Neural progenitor cell (in vitro differentiated cells): ENCODE measurements around the gene SEMA3B. TPM values are rescaled to one million over a fixed set of nuclear protein-coding genes. Genes with fewer than 3 reads are reported as not detected.

Experiments
- DNase-seq: peaks from one replicate; pipeline ENCODE4 v3.0.0-alpha.2; 2016; ENCODE audit warnings: low spot score
- H2AFZ ChIP-seq: fragments of 200-600 bp; sonication (generic); replicated peaks from 2 replicates; pipeline ENCODE4 v1.6.1; 2016; ENCODE audit warnings: antibody characterized with exemption
- H3F3A ChIP-seq: fragments of 200-600 bp; sonication (generic); 2 replicates; pipeline ENCODE4 v1.6.1; 2016; ENCODE audit warnings: antibody characterized with exemption, low read depth
- H3K27ac ChIP-seq: fragments of 200-600 bp; sonication (generic); 2 replicates; pipeline ENCODE4 v1.5.1; 2016; ENCODE audit warnings: mild to moderate bottlenecking
- H3K27me3 ChIP-seq: fragments of 200-600 bp; sonication (generic); 2 replicates; pipeline ENCODE4 v1.6.1; 2016; ENCODE audit warnings: mild to moderate bottlenecking, moderate library complexity
- H3K36me3 ChIP-seq: fragments of 200-600 bp; sonication (generic); 2 replicates; pipeline ENCODE4 v1.5.1; 2016
- H3K4me1 ChIP-seq: fragments of 200-600 bp; sonication (generic); 2 replicates; pipeline ENCODE4 v1.6.1; 2016; ENCODE audit warnings: mixed run types
- H3K4me2 ChIP-seq: fragments of 200-600 bp; sonication (generic); 2 replicates; pipeline ENCODE4 v1.6.1; 2016
- H3K4me3 ChIP-seq: fragments of 200-600 bp; sonication (generic); 2 replicates; pipeline ENCODE4 v1.5.1; 2016
- H3K79me2 ChIP-seq: fragments of 200-600 bp; sonication (generic); 2 replicates; pipeline ENCODE4 v1.6.1; 2016; ENCODE audit warnings: low read depth
- H3K9ac ChIP-seq: fragments of 200-600 bp; sonication (generic); 2 replicates; pipeline ENCODE4 v1.6.1; 2016
- H3K9me3 ChIP-seq: fragments of 200-600 bp; sonication (generic); 2 replicates; pipeline ENCODE4 v1.5.1; 2016; ENCODE audit warnings: low read depth
- H4K20me1 ChIP-seq: fragments of 200-600 bp; sonication (generic); 2 replicates; pipeline ENCODE4 v1.6.1; 2016; ENCODE audit warnings: low read depth
- H3K27ac Mint-ChIP-seq: 3 replicates; pipeline ENCODE4 v1.8.0; 2021; ENCODE audit warnings: mixed read lengths
- H3K27me3 Mint-ChIP-seq: 2 replicates; pipeline ENCODE4 v1.8.0; 2022; ENCODE audit warnings: low read depth, mild to moderate bottlenecking, inconsistent platforms, moderate library complexity, mixed read lengths; ENCODE audit not compliant: insufficient read depth
- H3K36me3 Mint-ChIP-seq: 3 replicates; pipeline ENCODE4 v1.8.0; 2021; ENCODE audit warnings: mixed read lengths
- H3K4me1 Mint-ChIP-seq: 3 replicates; pipeline ENCODE4 v1.8.0; 2021; ENCODE audit warnings: mixed read lengths
- H3K4me3 Mint-ChIP-seq: 3 replicates; pipeline ENCODE4 v1.8.0; 2021; ENCODE audit warnings: mild to moderate bottlenecking, moderate library complexity, mixed read lengths
- H3K9me3 Mint-ChIP-seq: 3 replicates; pipeline ENCODE4 v1.8.0; 2020; ENCODE audit warnings: mixed read lengths
- CTCF ChIP-seq: fragments of 200-600 bp; sonication (generic); IDR thresholded peaks from 2 replicates; pipeline ENCODE4 v1.5.1; 2017; ENCODE audit warnings: antibody characterized with exemption, mild to moderate bottlenecking
- EZH2 ChIP-seq: fragments of 200-600 bp; sonication (generic); IDR thresholded peaks from 2 replicates; pipeline ENCODE4 v1.6.1; 2017; ENCODE audit warnings: antibody characterized with exemption, mild to moderate bottlenecking, moderate library complexity
- EZH2phosphoT487 ChIP-seq: fragments of 200-600 bp; sonication (generic); IDR thresholded peaks from 2 replicates; pipeline ENCODE4 v1.6.1; 2017; ENCODE audit warnings: antibody characterized with exemption
- total RNA-seq: library from RNA; depleted of rRNA; stranded (reverse); fragments of >200 nt; gene quantifications from 2 replicates; pipeline ENCODE4 v1.2.3, GENCODE V29; 2015; ENCODE audit warnings: low replicate concordance

The SEMA3B gene
- total RNA-seq, 1 donor from 2014 or later, result 0.80 TPM

DNA sequence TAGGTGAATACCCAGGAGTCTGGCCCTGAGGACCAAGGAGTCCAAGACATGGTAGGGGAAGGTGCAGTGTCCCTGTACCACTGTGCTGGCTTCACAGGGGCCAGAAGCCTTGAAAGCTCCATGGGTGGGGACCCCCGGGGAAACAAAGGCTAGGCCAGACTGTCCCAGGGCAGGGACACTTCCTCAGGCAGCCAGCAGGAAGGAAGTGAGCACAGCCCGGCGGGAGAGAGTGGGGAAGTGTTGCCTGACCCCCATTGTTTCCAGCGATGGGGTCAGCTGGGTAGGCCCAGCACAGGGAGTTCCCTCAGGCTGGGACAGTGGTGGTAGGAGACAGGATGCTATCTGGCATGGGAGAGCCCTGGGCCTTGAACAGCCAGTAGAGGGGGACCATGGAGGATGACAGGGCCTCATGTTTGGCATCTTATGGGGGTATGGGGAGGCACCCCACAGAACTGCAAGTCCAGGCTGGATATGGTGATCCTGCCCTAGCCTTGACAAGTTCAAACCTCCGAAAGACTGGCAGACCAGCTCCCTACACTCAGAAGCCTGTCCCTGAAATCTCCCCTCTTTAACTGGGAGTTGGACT lies 54.8 kb downstream of the SEMA3B start:
- TF ChIP-seq EZH2phosphoT487, result no peak
- no peak for TF ChIP-seq CTCF
- no peak for TF ChIP-seq EZH2
- Histone ChIP-seq H3K9ac (no peak overlapping the region), H3K4me3 (no peak overlapping the region), H3K27me3 (no peaks in the 10 kb centered on the region), H3K27ac (no peak overlapping the region), H3K4me2 (no peak overlapping the region), H3K4me1 (peaks cover 37% of the 10 kb centered on the region), H3K9me3 (no peaks in the 10 kb centered on the region), H2AFZ (no peak overlapping the region), H3K79me2 (peaks cover 38% of the 10 kb centered on the region), H4K20me1 (peaks cover 34% of the 10 kb centered on the region), H3K36me3 (no peaks in the 10 kb centered on the region), H3F3A (peaks cover 40% of the 10 kb centered on the region)
- Mint-ChIP-seq H3K9me3 (no peaks in the 10 kb centered on the region), H3K36me3 (peaks cover 12% of the 10 kb centered on the region), H3K4me1 (peaks cover 55% of the 10 kb centered on the region), H3K4me3 (no peak overlapping the region), H3K27me3 (peaks cover 4% of the 10 kb centered on the region), H3K27ac (no peak overlapping the region)
- no peak for DNase-seq

- peak; percentile 92 for DNase-seq
- Histone ChIP-seq H3K4me3 (no peak overlapping the region), H2AFZ (no peak overlapping the region), H3K4me1 (peaks cover 29% of the 10 kb centered on the region), H3K9me3 (no peaks in the 10 kb centered on the region), H3K27ac (no peak overlapping the region), H4K20me1 (peaks cover 25% of the 10 kb centered on the region), H3F3A (peaks cover 48% of the 10 kb centered on the region), H3K36me3 (no peaks in the 10 kb centered on the region), H3K79me2 (peaks cover 30% of the 10 kb centered on the region), H3K4me2 (no peak overlapping the region), H3K9ac (no peak overlapping the region), H3K27me3 (no peaks in the 10 kb centered on the region)
- Mint-ChIP-seq H3K9me3 (no peaks in the 10 kb centered on the region), H3K36me3 (peaks cover 4% of the 10 kb centered on the region), H3K27ac (no peak overlapping the region), H3K27me3 (peaks cover 4% of the 10 kb centered on the region), H3K4me3 (peak overlapping the region; percentile 70), H3K4me1 (peaks cover 48% of the 10 kb centered on the region)
- TF ChIP-seq CTCF, result peak; percentile 84
- TF ChIP-seq EZH2phosphoT487, result no peak
- TF ChIP-seq EZH2, result no peak
Observed at GRCh38 chr3:50324351-50325112, 55.6 kb downstream of the SEMA3B start.

DNA sequence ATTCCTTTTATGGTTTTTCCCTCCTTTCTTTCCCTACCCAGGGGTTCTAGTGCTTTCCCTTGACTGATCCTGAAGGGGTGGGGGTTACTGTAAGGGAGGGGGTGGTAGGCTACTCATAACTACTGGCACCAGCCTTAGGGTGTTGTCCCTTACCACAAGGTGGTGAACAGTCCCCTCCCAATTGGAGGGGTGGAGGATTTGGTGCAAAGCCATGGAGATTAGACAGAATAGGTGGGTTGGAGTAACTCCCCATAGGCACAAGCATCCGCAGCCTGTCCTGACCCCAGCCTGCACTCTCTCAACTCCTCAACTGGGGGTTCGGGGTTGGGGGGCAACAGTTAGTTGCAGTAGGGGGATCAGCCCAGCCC lies 56.1 kb downstream of the SEMA3B start:
- H3K9me3 Mint-ChIP-seq, result no peaks in the 10 kb centered on the region
- no peak overlapping the region for H3K9ac ChIP-seq
- H3K4me1 ChIP-seq, result peaks cover 24% of the 10 kb centered on the region
- no peak overlapping the region for H3K4me3 ChIP-seq
- no peak overlapping the region for H2AFZ ChIP-seq
- no peak overlapping the region for H3K27ac Mint-ChIP-seq
- H3K36me3 Mint-ChIP-seq, result no peaks in the 10 kb centered on the region
- peak overlapping the region; percentile 70 for H3K4me3 Mint-ChIP-seq
- peaks cover 20% of the 10 kb centered on the region for H4K20me1 ChIP-seq
- H3K4me1 Mint-ChIP-seq, result peaks cover 42% of the 10 kb centered on the region
- H3K27me3 Mint-ChIP-seq, result peaks cover 4% of the 10 kb centered on the region
- H3K79me2 ChIP-seq, result peaks cover 24% of the 10 kb centered on the region
- H3K27me3 ChIP-seq, result no peaks in the 10 kb centered on the region
- peaks cover 47% of the 10 kb centered on the region for H3F3A ChIP-seq
- no peak for DNase-seq
- TF ChIP-seq EZH2 (no peak), CTCF (no peak), EZH2phosphoT487 (no peak)
- no peak overlapping the region for H3K4me2 ChIP-seq
- H3K9me3 ChIP-seq, result no peaks in the 10 kb centered on the region
- H3K36me3 ChIP-seq, result no peaks in the 10 kb centered on the region
- H3K27ac ChIP-seq, result no peak overlapping the region
